H1 (cell line): ENCODE data around the gene ADRA2C. TPM values are rescaled to one million over a fixed set of nuclear protein-coding genes. Genes with fewer than 3 reads are reported as not detected.

Source experiments
- CTCF ChIA-PET: fragments of 300-600 bp; sonication (Branson Sonifier 250); formaldehyde crosslinking; loops from one replicate; lab custom pipeline; 2021; ENCODE audit not compliant: partially characterized antibody; lab: Charles Lee
- POLR2A ChIA-PET: fragments of 300-600 bp; sonication (Branson Sonifier 250); formaldehyde crosslinking; loops from one replicate; lab custom pipeline; 2021; ENCODE audit warnings: inconsistent platforms; ENCODE audit not compliant: partially characterized antibody; lab: Charles Lee
- DNase-seq, 2 experiments: peaks; one replicate each; pipeline versions ENCODE4 v3.0.0 to v3.0.0-alpha.2; 2010 to 2022; ENCODE audit warnings: low spot score in 2 of 2, low read depth in 1 of 2, mixed read lengths in 1 of 2
- FAIRE-seq: peaks from 2 replicates; lab custom pipeline; 2011; peaks lifted over from hg19 to GRCh38; lab: Jason Lieb, UNC
- H2AFZ ChIP-seq: 2 replicates; pipeline ENCODE4 v1.8.1; 2012; ENCODE audit warnings: low read length, inconsistent platforms
- H2AK5ac ChIP-seq: 2 replicates; pipeline ENCODE4 v1.6.1; 2013; ENCODE audit warnings: low read depth, low read length
- H2BK120ac ChIP-seq: replicated peaks from 2 replicates; pipeline ENCODE3; 2013; ENCODE audit warnings: low read depth, low read length, inconsistent platforms
- H2BK12ac ChIP-seq: 2 replicates; pipeline ENCODE4 v1.6.1; 2013; ENCODE audit warnings: low read depth, low read length
- H2BK15ac ChIP-seq: 2 replicates; pipeline ENCODE4 v1.6.1; 2013; ENCODE audit warnings: low read length
- H2BK20ac ChIP-seq: 2 replicates; pipeline ENCODE4 v1.6.1; 2013; ENCODE audit warnings: low read length
- H2BK5ac ChIP-seq: 2 replicates; pipeline ENCODE4 v1.6.1; 2013; ENCODE audit warnings: low read depth, low read length
- H3K14ac ChIP-seq: 2 replicates; pipeline ENCODE4 v1.6.1; 2013; ENCODE audit warnings: inconsistent platforms; ENCODE audit not compliant: insufficient read length
- H3K18ac ChIP-seq: 2 replicates; pipeline ENCODE4 v1.6.1; 2013; ENCODE audit warnings: low read length; ENCODE audit errors: extremely low read depth
- H3K23ac ChIP-seq: 2 replicates; pipeline ENCODE4 v1.6.1; 2013; ENCODE audit warnings: inconsistent platforms; ENCODE audit not compliant: insufficient read length
- H3K23me2 ChIP-seq: 2 replicates; pipeline ENCODE4 v1.6.1; 2013; ENCODE audit warnings: low read depth, low read length
- H3K27ac ChIP-seq: 2 replicates; pipeline ENCODE4 v1.6.1; 2011; ENCODE audit warnings: low read depth, low read length, inconsistent platforms
- H3K27me3 ChIP-seq, 4 experiments: replicated peaks in 1 of 4; 1 replicate in 1 of 4; 2 replicates in 3 of 4; pipeline versions ENCODE4 v1.6.1 to v1.8.1; 2011 to 2013; ENCODE audit warnings: low read length in 3 of 4, mild to moderate bottlenecking in 3 of 4, inconsistent platforms in 2 of 4, mixed read lengths in 2 of 4, moderate library complexity in 1 of 4; ENCODE audit not compliant: control insufficient read depth in 3 of 4, insufficient read depth in 3 of 4; ENCODE audit errors: extremely low read depth in 1 of 4
- H3K36me3 ChIP-seq, 4 experiments: 2 replicates each; pipeline versions ENCODE4 v1.6.1 to v1.8.1; 2011 to 2013; ENCODE audit warnings: mild to moderate bottlenecking in 4 of 4, low read length in 3 of 4, moderate library complexity in 2 of 4, control low read depth in 1 of 4, inconsistent platforms in 1 of 4; ENCODE audit not compliant: insufficient read depth in 4 of 4, control insufficient read depth in 2 of 4
- H3K4ac ChIP-seq: replicated peaks from 2 replicates; pipeline ENCODE3; 2013; ENCODE audit warnings: low read length, low read depth, mixed read lengths, inconsistent platforms; ENCODE audit not compliant: insufficient read length
- H3K4me1 ChIP-seq, 4 experiments: replicated peaks in 1 of 4; 1 replicate in 1 of 4; 2 replicates in 3 of 4; pipeline versions ENCODE4 v1.6.1 to v1.8.1; 2011 to 2013; ENCODE audit warnings: low read length in 3 of 4, inconsistent platforms in 2 of 4, mixed read lengths in 1 of 4; ENCODE audit not compliant: insufficient read depth in 4 of 4, control insufficient read depth in 3 of 4
- H3K4me2 ChIP-seq, 2 experiments: 2 replicates each; pipeline versions ENCODE4 v1.6.1 to v1.8.1; 2011 to 2013; ENCODE audit warnings: low read depth in 2 of 2, low read length in 2 of 2, control low read depth in 1 of 2, inconsistent platforms in 1 of 2, mild to moderate bottlenecking in 1 of 2; ENCODE audit not compliant: insufficient read depth in 1 of 2
- H3K4me3 ChIP-seq, 4 experiments: fragments of 200-600, 300-600 bp in 1 of 4; sonication (generic), shearing (Covaris generic), sonication (Bioruptor Twin) in 1 of 4; 2 replicates each; pipeline versions ENCODE4 v1.5.1 to v1.8.1; 2011 to 2016; ENCODE audit warnings: low read length in 4 of 4, low read depth in 3 of 4, control low read depth in 2 of 4, inconsistent platforms in 2 of 4, mild to moderate bottlenecking in 2 of 4, mixed read lengths in 1 of 4, moderate library complexity in 1 of 4; ENCODE audit not compliant: insufficient read depth in 2 of 4; ENCODE audit errors: extremely low read depth in 1 of 4
- H3K56ac ChIP-seq: replicated peaks from 2 replicates; pipeline ENCODE3; 2013; ENCODE audit warnings: low read depth, mild to moderate bottlenecking, mixed read lengths, low read length, inconsistent platforms; ENCODE audit not compliant: insufficient read length
- H3K79me1 ChIP-seq: 2 replicates; pipeline ENCODE4 v1.6.1; 2013; ENCODE audit warnings: low read depth, low read length, control low read depth
- H3K79me2 ChIP-seq, 2 experiments: 2 replicates each; pipeline versions ENCODE4 v1.6.1 to v1.8.1; 2012 to 2013; ENCODE audit warnings: low read length in 2 of 2, mild to moderate bottlenecking in 2 of 2, inconsistent platforms in 1 of 2; ENCODE audit not compliant: insufficient read depth in 2 of 2, control insufficient read depth in 1 of 2
- H3K9ac ChIP-seq, 4 experiments: replicated peaks in 1 of 4; 1 replicate in 1 of 4; 2 replicates in 3 of 4; pipeline versions ENCODE4 v1.6.1 to v1.8.1; 2011 to 2013; ENCODE audit warnings: low read depth in 3 of 4, low read length in 3 of 4, control low read depth in 2 of 4, mild to moderate bottlenecking in 2 of 4, moderate library complexity in 2 of 4, inconsistent platforms in 1 of 4; ENCODE audit errors: extremely low read depth in 1 of 4
- H3K9me3 ChIP-seq, 2 experiments: 2 replicates each; pipeline versions ENCODE4 v1.6.1 to v1.8.1; 2012 to 2013; ENCODE audit warnings: mild to moderate bottlenecking in 2 of 2, moderate library complexity in 2 of 2, control low read depth in 1 of 2, inconsistent platforms in 1 of 2, low read depth in 1 of 2, low read length in 1 of 2, mixed read lengths in 1 of 2; ENCODE audit not compliant: insufficient read depth in 2 of 2
- H4K20me1 ChIP-seq, 2 experiments: replicated peaks in 1 of 2; 2 replicates each; pipeline versions ENCODE3 to v1.8.1; 2011 to 2013; ENCODE audit warnings: inconsistent platforms in 2 of 2, low read length in 2 of 2, mild to moderate bottlenecking in 1 of 2; ENCODE audit not compliant: insufficient read depth in 2 of 2, control insufficient read depth in 1 of 2
- H4K5ac ChIP-seq: 2 replicates; pipeline ENCODE4 v1.6.1; 2013; ENCODE audit warnings: low read length, low read depth, mixed read lengths, inconsistent platforms; ENCODE audit not compliant: insufficient read length
- H4K8ac ChIP-seq: 2 replicates; pipeline ENCODE4 v1.8.0; 2013; ENCODE audit warnings: mild to moderate bottlenecking, moderate library complexity, low read length, inconsistent platforms; ENCODE audit not compliant: insufficient read depth; ENCODE audit errors: extremely low read depth
- H4K91ac ChIP-seq: replicated peaks from 2 replicates; pipeline ENCODE3; 2013; ENCODE audit warnings: low read length, mixed read lengths, inconsistent platforms; ENCODE audit not compliant: insufficient read length
- BCL11A ChIP-seq, 2 experiments: IDR thresholded peaks; one replicate each; pipeline ENCODE4 v1.6.1; 2011; ENCODE audit warnings: low read depth in 2 of 2, low read length in 2 of 2, mild to moderate bottlenecking in 2 of 2
- JUN ChIP-seq: IDR thresholded peaks from 2 replicates; pipeline ENCODE4 v1.6.1; 2011; ENCODE audit warnings: low read depth, mild to moderate bottlenecking, improper control_type of control experiment, low read length
- KDM4A ChIP-seq: IDR thresholded peaks from one replicate; pipeline ENCODE4 v1.7.1; 2012; ENCODE audit warnings: low read depth, mild to moderate bottlenecking, moderate library complexity, low read length, inconsistent platforms; ENCODE audit not compliant: severe bottlenecking
- POLR2A ChIP-seq, 2 experiments: IDR thresholded peaks; 1 replicate in 1 of 2; 2 replicates in 1 of 2; pipeline ENCODE4 v1.6.1; 2011; ENCODE audit warnings: low read depth in 2 of 2, low read length in 2 of 2, mild to moderate bottlenecking in 2 of 2; ENCODE audit errors: control extremely low read depth in 1 of 2
- POLR2AphosphoS5 ChIP-seq: IDR thresholded peaks from 2 replicates; pipeline ENCODE4 v1.6.1; 2011; ENCODE audit warnings: low read depth, low read length
- RFX5 ChIP-seq: IDR thresholded peaks from 2 replicates; pipeline ENCODE4 v1.6.1; 2011; ENCODE audit warnings: low read depth, low read length, improper control_type of control experiment, borderline replicate concordance
- RNF2 ChIP-seq: fragments of 200-900, 300-1000 bp; sonication (generic); IDR thresholded peaks from 2 replicates; pipeline ENCODE4 v1.7.1; 2016; ENCODE audit warnings: borderline replicate concordance, low read depth, mild to moderate bottlenecking, antibody characterized with exemption, low read length; ENCODE audit not compliant: poor library complexity, severe bottlenecking; ENCODE audit errors: missing control alignments
- RXRA ChIP-seq: IDR thresholded peaks from 2 replicates; pipeline ENCODE4 v1.6.1; 2011; ENCODE audit warnings: low read depth, mild to moderate bottlenecking, low read length, moderate library complexity; ENCODE audit not compliant: insufficient read depth
- SUZ12 ChIP-seq: fragments of 200-600 bp; sonication (generic); IDR thresholded peaks from 2 replicates; pipeline ENCODE4 v1.6.1; 2012; ENCODE audit warnings: mild to moderate bottlenecking, inconsistent platforms, low read length, moderate library complexity, mixed read lengths
- TAF7 ChIP-seq: optimal IDR thresholded peaks from 2 replicates; pipeline ENCODE3; 2011; ENCODE audit warnings: low read depth, mild to moderate bottlenecking, inconsistent platforms, low read length, moderate library complexity, borderline replicate concordance
- YY1 ChIP-seq: IDR thresholded peaks from 2 replicates; pipeline ENCODE4 v1.6.1; 2011; ENCODE audit warnings: low read depth, mild to moderate bottlenecking, low read length
- ZNF274 ChIP-seq: IDR thresholded peaks from 2 replicates; pipeline ENCODE4 v1.7.0; 2012; ENCODE audit warnings: low read length, borderline replicate concordance; ENCODE audit errors: extremely low read depth
- WGBS, 2 experiments: shearing (Covaris generic) in 1 of 2; methylation state at CpG; one replicate each; pipeline versions ENCODE4 v1.1.6 to v1.1.7; 2013 to 2015; ENCODE audit warnings: low lambda C conversion rate in 2 of 2, mixed read lengths in 2 of 2, inconsistent platforms in 1 of 2, low coverage in 1 of 2, missing lambda C conversion rate in 1 of 2; ENCODE audit not compliant: insufficient replicate concordance in 2 of 2, insufficient coverage in 1 of 2, insufficient read length in 1 of 2; ENCODE audit errors: extremely low coverage in 1 of 2, missing lambda C conversion rate in 1 of 2; 5-methylcytosine and 5-hydroxymethylcytosine counted together
- polyA plus RNA-seq, 7 experiments: library from polyadenylated mRNA; depleted of rRNA in 3 of 7; stranded (reverse) in 5 of 7; unstranded in 2 of 7; fragments of >200 nt in 5 of 7; fragments of 200-250 nt in 2 of 7; gene quantifications; 1 replicate in 5 of 7; 2 replicates in 1 of 7; 4 replicates in 1 of 7; pipeline versions ENCODE4 v1.2.1 to v1.2.3, GENCODE V29; 2011 to 2013; ENCODE audit warnings: missing spikeins in 2 of 7, mixed read lengths in 2 of 7
- total RNA-seq: library from RNA; stranded (reverse); fragmentation: NEBNext Ultra II Directional; extraction: Animal tissue kit (Norgen Biotek cat#: 25700); gene quantifications from 2 replicates; pipeline ENCODE4 v1.2.1, GENCODE V29; 2021
- TF ChIP-seq, protein P1 (sequence below): IDR thresholded peaks from 2 replicates; pipeline ENCODE4 v1.6.1; 2012; ENCODE audit warnings: inconsistent platforms

The ADRA2C gene
- total and polyA plus RNA-seq, 2 of the 8 experiments (the other 6 are each of a cell fraction or from before 2014, with no cell fraction given): 14.6 to 14.8 TPM

DNA sequence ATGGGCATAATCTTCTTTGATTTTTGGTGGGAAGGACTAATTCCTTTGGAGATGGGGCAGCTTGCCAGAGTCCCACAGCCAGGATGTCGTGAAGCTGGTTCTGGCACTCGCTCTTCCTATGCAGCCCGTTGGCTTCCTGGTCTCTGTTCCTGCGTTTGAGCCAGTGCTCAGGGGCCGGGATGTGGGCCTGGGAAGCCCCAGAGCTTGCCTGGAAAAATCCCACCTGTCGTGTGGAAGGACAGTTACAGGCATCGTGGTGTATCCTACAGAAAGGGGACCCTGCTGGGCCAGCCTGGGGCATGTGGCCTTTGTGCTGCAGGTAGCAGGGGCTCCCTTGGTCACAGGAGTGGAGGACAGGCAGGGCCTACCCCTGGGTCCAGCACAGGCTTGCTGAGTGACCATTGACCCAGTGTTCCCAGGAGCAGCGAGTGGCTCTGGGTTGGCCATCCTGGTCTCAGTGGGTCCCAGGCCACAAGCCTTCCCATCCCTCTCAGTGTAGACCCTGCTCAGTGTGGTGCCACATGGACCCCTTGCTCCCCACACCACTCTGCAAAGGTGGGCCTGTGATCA lies 50.2 kb downstream of the ADRA2C start:
- no peak overlapping the region for H2BK20ac ChIP-seq
- H3K4me1 ChIP-seq: peaks cover 0 to 3% (median under 1%) of the 10 kb centered on the region in 4 experiments; a peak in 3 of 7 replicates
- no peaks in the 10 kb centered on the region for H3K79me2 ChIP-seq
- no peak overlapping the region for H3K9ac ChIP-seq
- no peak overlapping the region for H3K4me3 ChIP-seq
- ChIA-PET POLR2A (interaction anchor here (0.6 kb wide), 1 partner anchor 93 kb away, joined by 3 read pairs; no protein-coding TSS in a partner anchor), CTCF (interaction anchor here (0.6 to 1.3 kb wide), 2 partner anchors 15 to 366 kb away, joined by 3 to 5 read pairs; no protein-coding TSS in a partner anchor)
- H3K23me2 ChIP-seq: 0 out of 2 replicates have a peak, but pooled peaks cover 2% of the 10 kb centered on the region
- no peak overlapping the region for H3K56ac ChIP-seq
- no peaks in the 10 kb centered on the region for H3K79me1 ChIP-seq
- no peaks in the 10 kb centered on the region for H4K20me1 ChIP-seq
- H4K8ac ChIP-seq: no peak overlapping the region
- H2BK120ac ChIP-seq: no peak overlapping the region
- H2BK12ac ChIP-seq: no peak overlapping the region
- H3K18ac ChIP-seq: no peak overlapping the region
- H2AK5ac ChIP-seq: no peak overlapping the region
- H3K14ac ChIP-seq: no peak overlapping the region
- H3K4me2 ChIP-seq: no peak overlapping the region
- no peaks in the 10 kb centered on the region; a peak in 1 of 7 replicates for H3K27me3 ChIP-seq
- no peaks in the 10 kb centered on the region for H3K36me3 ChIP-seq
- no peak overlapping the region for H4K91ac ChIP-seq
- FAIRE-seq (no peak), DNase-seq (no peak)
- H3K27ac ChIP-seq: no peak overlapping the region
- no peak overlapping the region for H2BK5ac ChIP-seq
- H2AFZ ChIP-seq: no peak overlapping the region
- no peak overlapping the region for H2BK15ac ChIP-seq
- H3K9me3 ChIP-seq: peaks cover 3 to 6% of the 10 kb centered on the region in 2 experiments; a peak in 2 of 4 replicates
- H3K4ac ChIP-seq: no peak overlapping the region
- H3K23ac ChIP-seq: no peak overlapping the region
- 94% methylated on average over 8 of the region's 8 CpGs; no CpG with 5 or more reads in 1 of the 2 experiments for WGBS, 2 experiments
- H4K5ac ChIP-seq: no peak overlapping the region
- TF ChIP-seq BCL11A (IDR thresholded peaks at IDR 0.05; ENCODE audit: low read depth in 2 of 2, low read length in 2 of 2) (no peak), JUN (no peak), POLR2AphosphoS5 (no peak), RXRA (no peak), RNF2 (no peak), ZNF274 (no peak), TAF7 (no peak), YY1 (no peak), RFX5 (no peak), POLR2A (IDR thresholded peaks at IDR 0.05; ENCODE audit: control extremely low read depth in 1 of 2, low read depth in 2 of 2, low read length in 2 of 2) (no peak), SUZ12 (no peak), KDM4A (no peak)
- TF ChIP-seq, protein P1, sequence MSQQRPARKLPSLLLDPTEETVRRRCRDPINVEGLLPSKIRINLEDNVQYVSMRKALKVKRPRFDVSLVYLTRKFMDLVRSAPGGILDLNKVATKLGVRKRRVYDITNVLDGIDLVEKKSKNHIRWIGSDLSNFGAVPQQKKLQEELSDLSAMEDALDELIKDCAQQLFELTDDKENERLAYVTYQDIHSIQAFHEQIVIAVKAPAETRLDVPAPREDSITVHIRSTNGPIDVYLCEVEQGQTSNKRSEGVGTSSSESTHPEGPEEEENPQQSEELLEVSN: no peak
